OCI-LY7 (cell line): ENCODE measurements around the gene PLD5.
"Not testable (repeated sequence)": the region's sequence is repeated elsewhere in the genome, so short reads cannot be mapped to it uniquely, and the experiment has no call there.

ENCODE experiments used
- CTCF ChIP-seq: fragments of 200-600 bp; sonication (generic); conservative IDR thresholded peaks from 2 replicates; pipeline ENCODE4 v1.5.1; 2014; ENCODE audit warnings: mild to moderate bottlenecking, antibody characterized with exemption, low read length, moderate library complexity, mixed read lengths
- EZH2phosphoT487 ChIP-seq: fragments of 200-600 bp; sonication (generic); IDR thresholded peaks from 2 replicates; pipeline ENCODE4 v1.6.1; 2018; ENCODE audit warnings: low read depth, borderline replicate concordance, mild to moderate bottlenecking, mixed run types, antibody characterized with exemption, low read length, moderate library complexity, mixed read lengths

- TF ChIP-seq CTCF, EZH2phosphoT487: not testable (repeated sequence)
Observed at GRCh38 chr1:242179767-242180166, 344.7 kb downstream of the PLD5 start.
